ENCODE results near the gene SFSWAP.
"Not testable (repeated sequence)": the region's sequence is repeated elsewhere in the genome, so short reads cannot be mapped to it uniquely, and the experiment has no call there.

Gene SFSWAP

GRCh38 chr12:131737150-131737827, 26.4 kb downstream of the SFSWAP start:
- no peak for DNase-seq

- DNase-seq: no peak
Observed at GRCh38 chr12:131738196-131738595, 27.3 kb downstream of the SFSWAP start.

GRCh38 chr12:131740626-131741025, 29.7 kb downstream of the SFSWAP start:
- no peak for DNase-seq

- not testable (repeated sequence) for DNase-seq
Observed at GRCh38 chr12:131742761-131743160, 31.9 kb downstream of the SFSWAP start.

DNA sequence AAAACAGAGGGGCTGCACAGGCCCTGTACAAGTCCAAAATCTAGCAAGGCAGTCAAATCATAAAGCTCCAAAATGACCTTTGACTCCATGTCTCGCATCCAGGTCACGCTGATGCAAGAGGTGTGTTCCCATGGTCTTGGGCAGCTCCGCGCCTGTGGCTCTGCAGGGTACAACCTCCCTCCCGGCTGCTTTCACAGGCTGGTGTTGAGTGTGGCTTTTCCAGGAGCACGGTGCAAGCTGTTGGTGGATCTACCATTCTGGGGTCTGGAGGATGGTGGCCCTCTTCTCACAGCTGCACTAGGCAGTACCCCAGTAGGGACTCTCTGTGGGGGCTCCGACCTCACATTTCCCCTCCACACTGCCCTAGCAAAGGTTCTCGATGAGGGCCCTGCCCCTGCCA, 32.5 kb downstream of the SFSWAP start:
- not testable (repeated sequence) for DNase-seq

GRCh38 chr12:131743880-131744279, 33.0 kb downstream of the SFSWAP start:
- DNase-seq: not testable (repeated sequence)

DNA sequence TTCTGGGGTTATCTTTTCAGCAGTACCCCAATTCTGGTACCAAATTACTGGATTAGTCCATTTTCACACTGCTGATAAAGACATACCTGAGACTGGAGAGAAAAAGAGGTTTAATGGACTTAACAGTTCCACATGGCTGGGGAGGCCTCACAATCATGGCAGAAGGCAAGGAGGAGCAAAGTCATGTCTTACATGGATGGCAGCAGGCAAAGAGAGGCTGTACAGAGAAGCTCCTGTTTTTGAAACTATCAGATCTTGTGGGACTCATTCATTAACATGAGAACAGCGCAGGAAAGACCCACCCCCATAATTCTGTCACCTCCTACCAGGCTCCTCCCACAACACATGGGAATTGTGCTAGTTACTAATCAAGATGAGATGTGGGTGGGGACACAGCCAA, 33.8 kb downstream of the SFSWAP start:
- DNase-seq: not testable (repeated sequence)

DNA sequence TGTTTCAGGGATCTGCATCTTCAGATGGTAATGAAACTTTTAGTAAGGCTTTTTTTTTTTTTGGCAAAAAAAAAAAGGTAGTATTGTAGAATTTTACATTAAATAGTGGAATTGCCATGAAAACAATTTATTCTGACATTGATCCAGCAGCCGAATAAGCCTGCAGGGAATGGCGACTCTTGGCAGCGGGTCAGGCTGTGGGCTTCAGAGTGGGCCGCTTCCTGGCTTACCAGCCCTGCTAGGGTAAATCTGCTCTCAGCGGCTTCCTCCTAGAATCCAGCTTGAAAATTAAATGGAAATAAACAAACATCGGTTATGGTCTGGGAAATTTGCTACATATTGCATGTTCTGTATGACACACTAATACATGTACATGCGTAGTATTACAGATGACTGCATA, 34.8 kb downstream of the SFSWAP start:
- DNase-seq: no peak

GRCh38 chr12:131747276-131748177, 36.6 kb downstream of the SFSWAP start:
- DNase-seq: no peak

GRCh38 chr12:131749618-131750315, 38.9 kb downstream of the SFSWAP start:
- no peak for DNase-seq

DNA sequence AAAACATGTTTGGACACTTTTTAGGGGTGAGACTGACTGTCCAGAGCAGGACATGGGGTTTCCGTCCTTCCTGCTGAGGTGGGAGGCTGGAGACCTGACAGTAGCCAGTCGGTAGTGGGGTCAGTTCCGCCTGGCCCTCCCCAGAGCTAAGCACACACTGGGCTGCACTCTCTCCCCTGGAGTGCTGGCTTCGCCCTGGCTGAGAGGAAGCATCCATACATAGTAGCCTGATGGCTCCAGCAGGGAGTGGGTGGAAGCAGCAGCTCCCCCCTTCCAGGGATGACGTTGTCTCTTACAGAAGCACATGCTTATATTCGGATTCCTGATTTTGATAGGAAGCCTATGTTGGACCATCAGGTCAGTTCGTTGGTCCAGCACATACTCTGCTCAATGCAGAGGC, 40.4 kb downstream of the SFSWAP start:
- DNase-seq: no peak

DNA sequence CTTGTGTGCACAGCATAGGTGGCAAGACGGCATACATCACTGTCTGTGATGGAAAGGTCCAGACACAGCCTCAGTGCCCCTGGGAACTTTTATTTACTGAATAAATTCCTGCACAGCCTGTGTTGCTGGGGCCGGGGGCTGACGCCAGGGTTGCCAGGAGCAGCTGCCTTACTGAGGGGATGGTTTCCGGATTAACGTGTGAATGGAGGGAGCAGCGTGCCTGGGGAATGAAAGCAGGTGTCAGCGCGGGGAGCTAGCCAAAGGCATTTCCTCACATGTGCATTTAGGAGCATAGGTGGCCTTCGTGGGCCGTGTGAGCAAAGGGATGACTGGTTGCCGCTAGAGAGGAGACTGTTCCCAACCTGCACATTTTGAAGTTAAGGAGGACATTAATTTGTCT, 41.6 kb downstream of the SFSWAP start:
- DNase-seq: no peak

DNA sequence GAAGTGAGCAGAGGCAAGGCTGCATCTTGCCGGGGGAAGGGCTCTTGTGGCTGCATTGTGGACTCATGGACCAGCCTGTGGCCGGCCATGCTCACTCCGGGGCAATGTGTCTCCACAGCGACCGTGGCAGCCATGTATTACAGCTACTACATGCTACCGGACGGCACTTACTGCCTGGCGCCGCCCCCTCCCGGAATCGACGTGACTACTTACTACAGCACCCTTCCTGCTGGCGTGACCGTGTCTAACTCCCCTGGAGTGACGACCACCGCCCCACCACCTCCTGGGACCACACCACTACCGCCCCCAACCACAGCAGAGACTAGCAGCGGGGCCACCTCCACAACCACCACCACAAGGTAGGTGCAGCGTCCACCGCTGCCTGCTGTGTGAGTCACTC, 42.1 kb downstream of the SFSWAP start:
- no peak for DNase-seq

DNA sequence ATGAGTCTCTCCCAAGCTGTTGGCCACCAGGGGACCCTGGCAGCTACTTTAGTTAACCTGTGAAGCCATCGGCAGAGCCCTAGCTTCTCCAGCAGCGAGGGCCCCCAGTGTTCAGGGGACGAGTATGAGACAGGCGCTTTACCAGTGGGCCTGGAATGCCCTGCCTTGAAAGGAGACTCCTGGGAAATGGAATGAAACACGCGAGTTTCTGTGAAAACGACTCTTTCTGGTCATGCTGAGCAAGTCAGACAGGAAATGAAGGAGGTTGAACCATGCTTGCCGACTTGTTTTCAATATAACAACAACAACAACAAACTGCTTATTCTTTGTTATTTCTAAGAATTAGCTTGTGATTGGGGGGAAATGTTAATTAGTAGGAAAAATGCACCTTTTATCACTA, 42.9 kb downstream of the SFSWAP start:
- DNase-seq: no peak

GRCh38 chr12:131754184-131754583, 43.3 kb downstream of the SFSWAP start:
- no peak for DNase-seq

DNA sequence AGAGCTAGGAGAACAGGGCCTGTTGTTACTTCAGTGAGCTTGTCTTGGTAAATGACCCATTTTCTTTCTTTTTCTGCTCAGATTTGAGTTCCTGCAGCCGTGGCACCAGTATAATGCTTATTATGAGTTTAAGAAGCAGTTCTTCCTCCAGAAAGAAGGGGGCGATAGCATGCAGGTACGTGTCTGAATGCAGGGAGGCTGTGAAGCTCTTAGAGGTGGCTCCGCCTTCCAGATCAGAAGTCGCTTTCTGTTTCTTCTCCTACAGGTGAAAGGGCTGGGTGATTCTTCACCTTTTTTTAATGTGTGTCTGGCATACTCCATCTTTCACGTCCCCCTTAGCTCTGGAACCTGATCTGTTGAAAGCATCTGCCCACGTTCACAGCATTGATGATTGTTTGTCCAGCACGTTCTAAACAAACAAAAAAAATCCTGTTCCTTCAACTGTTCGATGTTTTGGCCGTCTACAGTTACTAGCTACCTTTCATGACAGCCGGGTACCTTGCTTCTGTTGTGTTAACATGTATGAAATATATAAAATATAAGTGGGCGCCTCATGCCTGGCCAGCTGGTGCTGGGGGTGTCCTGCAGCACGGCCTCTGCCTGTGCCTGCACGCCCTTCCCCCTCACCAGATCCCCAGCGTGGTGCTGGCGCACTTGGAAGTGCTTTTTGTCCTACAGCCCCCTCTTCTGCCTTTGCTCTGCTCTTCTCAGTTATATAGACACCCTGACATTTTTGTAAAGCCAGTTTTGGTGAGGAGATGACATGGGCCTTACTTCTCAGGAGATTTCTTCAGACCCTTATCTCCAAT, 44.6 kb downstream of the SFSWAP start:
- DNase-seq: no peak

GRCh38 chr12:131756441-131756840, 45.6 kb downstream of the SFSWAP start:
- no peak for DNase-seq

- no peak for DNase-seq
Observed at GRCh38 chr12:131757111-131757510, 46.2 kb downstream of the SFSWAP start.

DNA sequence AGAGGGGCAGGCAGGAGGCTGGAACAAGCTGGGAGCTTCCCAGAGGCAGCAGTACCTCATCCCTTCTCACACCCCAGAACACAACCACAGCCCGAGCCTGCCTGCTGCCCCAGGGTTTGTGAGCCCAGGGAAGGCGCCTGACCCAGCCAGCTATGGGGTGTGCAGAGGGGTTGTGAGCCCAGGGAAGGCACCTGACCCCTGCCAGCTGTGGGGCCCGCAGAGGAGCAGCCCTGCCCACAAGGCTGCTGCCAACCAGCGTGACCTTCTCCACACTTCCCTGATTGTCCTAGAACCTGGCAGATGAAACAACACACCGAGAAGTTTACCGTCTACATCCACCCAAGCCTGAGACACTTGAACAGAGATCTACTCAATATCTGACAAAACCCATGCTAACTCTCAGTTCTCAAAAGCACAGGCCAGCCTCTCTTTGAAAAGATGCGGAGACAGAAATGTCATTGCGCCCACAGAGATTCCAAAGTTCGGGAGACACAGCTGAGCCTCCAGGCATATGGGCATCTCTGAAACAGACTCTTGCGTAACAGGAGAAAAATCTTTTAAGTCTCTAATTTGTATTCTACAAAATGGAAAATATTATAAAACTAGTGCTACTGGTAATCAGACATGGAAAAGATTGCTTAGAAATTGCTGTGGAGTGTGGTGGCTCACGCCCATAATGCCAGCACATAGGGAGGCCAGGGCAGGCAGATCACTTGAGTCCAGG, 47.3 kb downstream of the SFSWAP start:
- DNase-seq: no peak

GRCh38 chr12:131759176-131759575, 48.3 kb downstream of the SFSWAP start:
- no peak for DNase-seq

DNA sequence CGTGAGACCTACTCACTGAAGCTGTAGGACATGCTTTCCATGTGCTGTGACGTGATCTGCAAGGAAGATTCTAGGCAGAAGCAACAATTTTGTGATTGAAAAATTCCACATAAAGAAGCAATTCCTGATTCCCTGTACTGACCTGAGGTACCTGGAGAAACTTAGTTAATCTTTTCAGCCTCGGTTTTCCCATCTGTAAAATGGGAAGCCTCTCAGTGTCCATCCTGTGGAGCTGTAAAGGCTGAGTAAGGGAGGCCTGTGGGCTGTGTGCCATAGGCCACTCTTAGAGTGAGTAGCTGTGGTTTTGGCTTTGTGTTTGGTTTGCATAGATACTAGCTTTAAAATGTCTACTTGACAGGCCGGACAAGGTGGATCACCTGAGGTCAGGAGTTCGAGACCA, 50.7 kb downstream of the SFSWAP start:
- DNase-seq: no peak

- DNase-seq: no peak
Observed at GRCh38 chr12:131764738-131765137, 53.8 kb downstream of the SFSWAP start.

Data from NCI-H1436 treated with DMSO at 0.1 percent for 48 hours (cell line).